Measurements from ENCODE around the gene RFC3.

DNA sequence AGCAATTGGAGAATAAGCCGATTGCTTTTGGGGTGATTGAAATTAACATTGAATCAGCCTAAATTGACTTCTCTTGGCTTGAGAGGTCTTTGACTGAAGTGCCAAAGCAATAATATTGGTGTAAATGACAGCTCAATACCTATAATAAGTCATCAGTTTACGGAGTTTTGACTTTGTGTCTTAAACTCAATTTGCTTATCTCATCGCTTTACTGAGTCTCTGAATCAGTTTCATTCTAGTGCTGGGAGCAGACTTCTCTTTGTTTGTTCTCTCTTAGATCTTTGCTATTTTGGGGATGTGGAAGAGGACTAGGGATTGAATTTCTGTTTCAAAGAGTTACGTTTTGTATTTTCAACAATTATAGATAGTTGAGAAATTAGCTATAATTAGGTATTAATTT lies 7.1 kb downstream of the RFC3 start:
- TF ChIP-seq, protein P1, sequence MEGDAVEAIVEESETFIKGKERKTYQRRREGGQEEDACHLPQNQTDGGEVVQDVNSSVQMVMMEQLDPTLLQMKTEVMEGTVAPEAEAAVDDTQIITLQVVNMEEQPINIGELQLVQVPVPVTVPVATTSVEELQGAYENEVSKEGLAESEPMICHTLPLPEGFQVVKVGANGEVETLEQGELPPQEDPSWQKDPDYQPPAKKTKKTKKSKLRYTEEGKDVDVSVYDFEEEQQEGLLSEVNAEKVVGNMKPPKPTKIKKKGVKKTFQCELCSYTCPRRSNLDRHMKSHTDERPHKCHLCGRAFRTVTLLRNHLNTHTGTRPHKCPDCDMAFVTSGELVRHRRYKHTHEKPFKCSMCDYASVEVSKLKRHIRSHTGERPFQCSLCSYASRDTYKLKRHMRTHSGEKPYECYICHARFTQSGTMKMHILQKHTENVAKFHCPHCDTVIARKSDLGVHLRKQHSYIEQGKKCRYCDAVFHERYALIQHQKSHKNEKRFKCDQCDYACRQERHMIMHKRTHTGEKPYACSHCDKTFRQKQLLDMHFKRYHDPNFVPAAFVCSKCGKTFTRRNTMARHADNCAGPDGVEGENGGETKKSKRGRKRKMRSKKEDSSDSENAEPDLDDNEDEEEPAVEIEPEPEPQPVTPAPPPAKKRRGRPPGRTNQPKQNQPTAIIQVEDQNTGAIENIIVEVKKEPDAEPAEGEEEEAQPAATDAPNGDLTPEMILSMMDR (conservative IDR thresholded peaks at IDR 0.05 in 1 of 2, IDR thresholded peaks at IDR 0.05 in 1 of 2; ENCODE audit: low read depth in 1 of 2, low read length in 2 of 2) = no peak
- no peak for TF ChIP-seq EZH2 (IDR thresholded peaks at IDR 0.05; ENCODE audit: low read length, missing control alignments)

Data from fibroblast of lung (primary cell).